Ovary (tissue), 3 donors: ENCODE results near the gene BBS7.

Experiments
- CTCF ChIP-seq, 3 donors: fragments of 450-650 bp in 2 of 3; fragments of 200-600 bp in 1 of 3; IDR thresholded peaks; one replicate each; pipeline versions ENCODE4 v1.5.1 to v1.8.0; 2016 to 2022; ENCODE audit warnings: antibody characterized with exemption in 3 of 3, mild to moderate bottlenecking in 1 of 3
- POLR2A ChIP-seq: fragments of 450-650 bp; IDR thresholded peaks from one replicate; pipeline ENCODE4 v1.6.1; 2017; ENCODE audit warnings: antibody characterized with exemption, mild to moderate bottlenecking, moderate library complexity
- donor health status: DM: no; HTN: no; CAD: no.

- no peak for TF ChIP-seq POLR2A
- TF ChIP-seq CTCF (IDR thresholded peaks at IDR 0.05) = no peak
Measured at GRCh38 chr4:121913667-121914066, 43.4 kb upstream of the BBS7 start.
